SK-N-SH treated with all-trans-retinoic acid at 6 μM for 48 hours (cell line): ENCODE data around the gene TRIM66.

Source experiments
- CREB5 ChIP-seq: fragments of 250-450 bp; sonication (Bioruptor Pico); IDR thresholded peaks from 2 replicates; pipeline ENCODE4 v1.5.1; 2020; ENCODE audit warnings: low read depth, mild to moderate bottlenecking, moderate library complexity
- CSDC2 ChIP-seq: fragments of 250-450 bp; sonication (Bioruptor Pico); IDR thresholded peaks from 2 replicates; pipeline ENCODE4 v1.5.0; 2020; ENCODE audit warnings: mild to moderate bottlenecking, moderate library complexity
- GLIS3 ChIP-seq: fragments of 250-450 bp; sonication (Bioruptor Pico); IDR thresholded peaks from 2 replicates; pipeline ENCODE4 v1.5.0; 2020; ENCODE audit warnings: mild to moderate bottlenecking, moderate library complexity
- POU6F1 ChIP-seq: fragments of 250-450 bp; sonication (Bioruptor Pico); IDR thresholded peaks from 2 replicates; pipeline ENCODE4 v1.8.0; 2021; ENCODE audit warnings: low read depth, mild to moderate bottlenecking, moderate library complexity, borderline replicate concordance
- RARB ChIP-seq: fragments of 250-450 bp; sonication (Bioruptor Pico); IDR thresholded peaks from 2 replicates; pipeline ENCODE4 v1.8.0; 2021; ENCODE audit warnings: mild to moderate bottlenecking, moderate library complexity
- TCF4 ChIP-seq: fragments of 250-450 bp; sonication (Bioruptor Pico); IDR thresholded peaks from 2 replicates; pipeline ENCODE4 v1.8.0; 2021; ENCODE audit warnings: mild to moderate bottlenecking, moderate library complexity, borderline replicate concordance
- ZC3H10 ChIP-seq: fragments of 250-450 bp; sonication (Bioruptor Pico); IDR thresholded peaks from 2 replicates; pipeline ENCODE4 v1.5.1; 2021; ENCODE audit warnings: mild to moderate bottlenecking, moderate library complexity

GRCh38 chr11:8689726-8690255, 7.3 kb upstream of the TRIM66 start:
- no peak for TF ChIP-seq TCF4 (CRISPR knock-in tag)
- no peak for TF ChIP-seq GLIS3
- TF ChIP-seq CREB5, result no peak
- TF ChIP-seq POU6F1, result no peak
- TF ChIP-seq ZC3H10, result no peak
- no peak for TF ChIP-seq RARB (CRISPR knock-in tag)
- TF ChIP-seq CSDC2 (CRISPR knock-in tag), result no peak
